C4-2B (cell line): ENCODE results near the gene FBXW10B.
"Not testable (repeated sequence)": the region's sequence is repeated elsewhere in the genome, so short reads cannot be mapped to it uniquely, and the experiment has no call there.

Experiments
- CTCF ChIP-seq: fragments of 450-650 bp; conservative IDR thresholded peaks from 2 replicates; pipeline ENCODE4 v1.5.1; 2017; ENCODE audit warnings: mild to moderate bottlenecking
- ZFX ChIP-seq: fragments of 450-650 bp; IDR thresholded peaks from 2 replicates; pipeline ENCODE4 v1.6.1; 2017

GRCh38 chr17:15630930-15631453 lies 11.5 kb upstream of the FBXW10B start:
- TF ChIP-seq CTCF, ZFX: not testable (repeated sequence)
